SHP77 (cell line): ENCODE measurements around the gene VPS13A.
"Not testable (repeated sequence)": the region's sequence is repeated elsewhere in the genome, so short reads cannot be mapped to it uniquely, and the experiment has no call there.

Source experiments
- DNase-seq, 2 experiments: peaks; one replicate each; lab custom pipeline; 2025; lab: John Stamatoyannopoulos, UW

VPS13A gene

GRCh38 chr9:77424993-77425392 lies 247.7 kb downstream of the VPS13A start:
- DNase-seq = no peak

GRCh38 chr9:77426712-77427111 lies 249.4 kb downstream of the VPS13A start:
- no peak for DNase-seq

GRCh38 chr9:77427256-77427927 lies 250.1 kb downstream of the VPS13A start:
- DNase-seq = no peak

- no peak for DNase-seq
These were observed 252.6 kb downstream of the VPS13A start for GRCh38 chr9:77429928-77430327.

GRCh38 chr9:77432053-77432452 lies 254.7 kb downstream of the VPS13A start:
- DNase-seq = no peak

- peak in 1 of 2 experiments; percentile 38 for DNase-seq
These were observed 256.5 kb downstream of the VPS13A start for GRCh38 chr9:77433675-77434445.

GRCh38 chr9:77435277-77435676 lies 257.9 kb downstream of the VPS13A start:
- no peak for DNase-seq

- no peak for DNase-seq
These were observed 258.4 kb downstream of the VPS13A start for GRCh38 chr9:77435688-77436087.

GRCh38 chr9:77438653-77439052 lies 261.3 kb downstream of the VPS13A start:
- no peak for DNase-seq

- DNase-seq = no peak
These were observed 262.7 kb downstream of the VPS13A start for GRCh38 chr9:77440057-77440456.

- DNase-seq = not testable (repeated sequence)
These were observed 263.8 kb downstream of the VPS13A start for GRCh38 chr9:77441124-77441523.

GRCh38 chr9:77442436-77442835 lies 265.1 kb downstream of the VPS13A start:
- no peak for DNase-seq

- DNase-seq = no peak
These were observed 270.3 kb downstream of the VPS13A start for GRCh38 chr9:77447646-77448045.

GRCh38 chr9:77449240-77450084 lies 272.1 kb downstream of the VPS13A start:
- DNase-seq = no peak

GRCh38 chr9:77450085-77450475 lies 272.7 kb downstream of the VPS13A start:
- no peak for DNase-seq

GRCh38 chr9:77451507-77451906 lies 274.2 kb downstream of the VPS13A start:
- DNase-seq = no peak

GRCh38 chr9:77453825-77454647 lies 276.7 kb downstream of the VPS13A start:
- no peak for DNase-seq

GRCh38 chr9:77454663-77455062 lies 277.3 kb downstream of the VPS13A start:
- DNase-seq = no peak

GRCh38 chr9:77455312-77455927 lies 278.1 kb downstream of the VPS13A start:
- peak in 1 of 2 experiments; percentile 17 for DNase-seq

GRCh38 chr9:77456829-77457437 lies 279.6 kb downstream of the VPS13A start:
- peak; percentile 5 to 64 for DNase-seq
